K562 (cell line): ENCODE data around the gene AANAT. TPM values are rescaled to one million over a fixed set of nuclear protein-coding genes. Genes with fewer than 3 reads are reported as not detected.

Experiments
- BRD4 ChIP-seq: fragments of 200-600 bp; sonication (generic); IDR thresholded peaks from 2 replicates; pipeline ENCODE4 v1.6.1; 2017; ENCODE audit warnings: inconsistent platforms
- CBX8 ChIP-seq: fragments of 200-600 bp; sonication (generic); IDR thresholded peaks from 2 replicates; pipeline ENCODE4 v1.6.1; 2012; ENCODE audit warnings: borderline replicate concordance, mixed run types, low read depth, mild to moderate bottlenecking, moderate library complexity, mixed read lengths, low read length, control low read depth, inconsistent platforms; ENCODE audit not compliant: poor library complexity, severe bottlenecking; ENCODE audit errors: extremely low read depth
- DDX20 ChIP-seq: fragments of 450-650 bp; IDR thresholded peaks from 2 replicates; pipeline ENCODE4 v1.6.1; 2016; ENCODE audit warnings: missing genetic modification characterization, low read depth, mild to moderate bottlenecking, missing compliant biosample characterization, moderate library complexity
- FUS ChIP-seq: fragments of 200-400 bp; formaldehyde crosslinking; optimal IDR thresholded peaks from 2 replicates; pipeline ENCODE3; 2017; ENCODE audit warnings: low read depth, low read length
- HNRNPH1 ChIP-seq: fragments of 200-400 bp; formaldehyde crosslinking; optimal IDR thresholded peaks from 2 replicates; pipeline ENCODE3; 2017; ENCODE audit warnings: low read depth, mild to moderate bottlenecking, low read length, moderate library complexity
- KHSRP ChIP-seq: fragments of 450-650 bp; IDR thresholded peaks from 2 replicates; pipeline ENCODE4 v1.6.1; 2017
- MTF1 ChIP-seq: fragments of 250-450 bp; sonication (Bioruptor Pico); IDR thresholded peaks from 2 replicates; pipeline ENCODE4 v1.9.0; 2021; ENCODE audit warnings: moderate library complexity, mild to moderate bottlenecking, inconsistent platforms, borderline replicate concordance
- NCOA2 ChIP-seq, 2 experiments: fragments of 450-650 bp; IDR thresholded peaks; 2 replicates each; pipeline ENCODE4 v1.6.1; 2018; ENCODE audit warnings: mild to moderate bottlenecking in 2 of 2, moderate library complexity in 1 of 2; ENCODE audit not compliant: partially characterized antibody in 2 of 2
- NFIX ChIP-seq: fragments of 250-450 bp; sonication (Bioruptor Pico); IDR thresholded peaks from 2 replicates; pipeline ENCODE4 v1.4.0; 2020; ENCODE audit warnings: low read depth, mild to moderate bottlenecking, moderate library complexity
- NFXL1 ChIP-seq: fragments of 450-650 bp; formaldehyde crosslinking; IDR thresholded peaks from 2 replicates; pipeline ENCODE4 v1.4.0; 2021; ENCODE audit warnings: mild to moderate bottlenecking
- RBFOX2 ChIP-seq: fragments of 200-400 bp; formaldehyde crosslinking; IDR thresholded peaks from 2 replicates; pipeline ENCODE4 v1.6.1; 2017; ENCODE audit warnings: low read depth, mild to moderate bottlenecking, low read length, moderate library complexity
- RNF2 ChIP-seq: sonication (generic); IDR thresholded peaks from 2 replicates; pipeline ENCODE4 v1.6.1; 2016
- SMAD3 ChIP-seq: fragments of 450-650 bp; formaldehyde crosslinking; conservative IDR thresholded peaks from 2 replicates; pipeline ENCODE4 v1.4.0; 2020; ENCODE audit warnings: mild to moderate bottlenecking
- SP2 ChIP-seq: IDR thresholded peaks from 2 replicates; pipeline ENCODE4 v1.6.1; 2011; ENCODE audit warnings: mild to moderate bottlenecking, low read depth, low read length, moderate library complexity; ENCODE audit not compliant: poor library complexity, severe bottlenecking; ENCODE audit errors: extremely low read depth
- SRF ChIP-seq, 2 experiments: fragments of 250-450, 450-650 bp in 1 of 2; sonication (Bioruptor Pico) in 1 of 2; sonication (generic) in 1 of 2; formaldehyde crosslinking; IDR thresholded peaks; 2 replicates each; pipeline versions ENCODE4 v1.5.0 to v1.5.1; 2020 to 2022; ENCODE audit warnings: mild to moderate bottlenecking in 1 of 2, missing genetic modification reagents in 1 of 2
- XRCC4 ChIP-seq: IDR thresholded peaks from one replicate; pipeline ENCODE4 v1.6.1; 2011; ENCODE audit not compliant: insufficient read depth, insufficient read length; ENCODE audit errors: extremely low read depth
- ZNF764 ChIP-seq: fragments of 250-450 bp; sonication (Bioruptor Pico); IDR thresholded peaks from 2 replicates; pipeline ENCODE4 v1.4.0; 2020; ENCODE audit warnings: low read depth, mild to moderate bottlenecking, moderate library complexity
- polyA plus RNA-seq, 8 experiments: library from polyadenylated mRNA; depleted of rRNA in 4 of 8; stranded (reverse) in 5 of 8; unstranded in 3 of 8; fragments of >200 nt; fragmentation: Nextera tagmentation in 2 of 8; fragmentation: Illumina TruSeq in 1 of 8; extraction: Ambion mirVana in 2 of 8; extraction: Trizol in 1 of 8; gene quantifications; 2 replicates each; pipeline versions ENCODE4 v1.2.1 to v1.2.3, GENCODE V29; 2011 to 2014; ENCODE audit warnings: inconsistent platforms in 1 of 8, missing spikeins in 1 of 8
- total RNA-seq, 7 experiments: library from RNA; depleted of rRNA in 6 of 7; stranded (reverse); fragments of >200 nt in 6 of 7; fragmentation: Illumina TruSeq in 2 of 7; extraction: Trizol in 2 of 7; gene quantifications; 2 replicates each; pipeline versions ENCODE4 v1.2.1 to v1.2.3, GENCODE V29; 2011 to 2021; ENCODE audit warnings: low replicate concordance in 1 of 7
- TF ChIP-seq, protein P1 (sequence below): fragments of 450-650 bp; IDR thresholded peaks from 2 replicates; pipeline ENCODE4 v1.6.1; 2018; ENCODE audit not compliant: partially characterized antibody
- TF ChIP-seq, protein P2 (sequence below), 2 experiments: fragments of 450-650 bp in 1 of 2; sonication (generic) in 1 of 2; formaldehyde crosslinking in 1 of 2; IDR thresholded peaks in 1 of 2; conservative IDR thresholded peaks in 1 of 2; 2 replicates each; pipeline versions ENCODE4 v1.6.1 to v1.8.1; 2016 to 2023; ENCODE audit warnings: mild to moderate bottlenecking in 2 of 2, moderate library complexity in 2 of 2, inconsistent platforms in 1 of 2, missing genetic modification reagents in 1 of 2
- TF ChIP-seq, protein P3 (sequence below): sonication (generic); formaldehyde crosslinking; IDR thresholded peaks from 2 replicates; pipeline ENCODE4 v1.8.0; 2022; ENCODE audit warnings: missing genetic modification reagents, mild to moderate bottlenecking, borderline replicate concordance
- TF ChIP-seq, protein P4 (sequence below), 2 experiments: fragments of 250-450 bp in 1 of 2; fragments of 450-650 bp in 1 of 2; sonication (Bioruptor Pico) in 1 of 2; IDR thresholded peaks; 2 replicates each; pipeline versions ENCODE4 v1.6.1 to v1.8.0; 2016 to 2021; ENCODE audit warnings: mild to moderate bottlenecking in 2 of 2, moderate library complexity in 2 of 2, missing compliant biosample characterization in 1 of 2, missing genetic modification characterization in 1 of 2

The AANAT gene
- total and polyA plus RNA-seq, 9 of the 15 experiments (the other 6 are each of a cell fraction or from before 2014, with no cell fraction given), result not detected

DNA sequence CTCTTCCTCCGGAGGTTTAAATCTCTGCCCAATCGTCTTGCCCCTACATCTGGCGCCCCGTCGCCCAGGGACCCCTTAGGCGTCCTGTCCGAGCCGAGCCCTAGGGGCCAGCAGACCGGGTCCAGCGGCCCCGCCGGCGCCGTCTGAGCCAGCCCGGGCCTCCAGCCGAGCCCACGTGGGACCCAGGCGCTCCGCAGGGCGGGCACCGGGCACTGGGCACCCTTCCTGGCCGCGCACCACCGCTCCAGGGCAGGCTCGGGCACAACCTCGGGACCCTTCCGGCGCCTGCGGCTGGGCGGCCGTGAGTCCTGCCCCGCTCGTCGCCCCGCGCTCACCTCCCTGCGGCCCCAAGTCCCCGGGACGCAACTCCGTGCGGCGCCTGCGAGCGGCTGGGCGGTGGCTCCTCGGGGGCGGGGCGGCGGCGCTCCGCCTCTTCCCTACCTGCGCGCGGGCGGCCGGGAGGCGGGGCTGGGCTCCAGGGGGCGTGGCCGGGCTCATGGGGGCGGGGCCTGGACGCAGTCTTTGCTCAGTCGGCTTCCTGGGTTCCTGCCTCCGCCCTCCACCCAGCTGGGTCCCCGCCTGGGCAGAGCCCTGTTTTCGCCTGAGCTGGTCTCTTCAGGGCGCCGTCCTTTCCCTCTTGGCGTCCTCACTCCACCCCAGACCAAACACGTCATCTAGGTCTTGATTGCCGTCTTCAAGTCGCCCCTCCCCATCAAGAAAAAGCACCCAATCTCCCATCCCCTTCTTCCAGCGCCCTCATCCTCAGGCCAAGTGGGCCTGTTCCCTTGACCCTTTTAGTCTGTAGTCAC lies 33.8 kb downstream of the AANAT start, which contains the start of gene RHBDF2 (continued):
- TF ChIP-seq, protein P1, sequence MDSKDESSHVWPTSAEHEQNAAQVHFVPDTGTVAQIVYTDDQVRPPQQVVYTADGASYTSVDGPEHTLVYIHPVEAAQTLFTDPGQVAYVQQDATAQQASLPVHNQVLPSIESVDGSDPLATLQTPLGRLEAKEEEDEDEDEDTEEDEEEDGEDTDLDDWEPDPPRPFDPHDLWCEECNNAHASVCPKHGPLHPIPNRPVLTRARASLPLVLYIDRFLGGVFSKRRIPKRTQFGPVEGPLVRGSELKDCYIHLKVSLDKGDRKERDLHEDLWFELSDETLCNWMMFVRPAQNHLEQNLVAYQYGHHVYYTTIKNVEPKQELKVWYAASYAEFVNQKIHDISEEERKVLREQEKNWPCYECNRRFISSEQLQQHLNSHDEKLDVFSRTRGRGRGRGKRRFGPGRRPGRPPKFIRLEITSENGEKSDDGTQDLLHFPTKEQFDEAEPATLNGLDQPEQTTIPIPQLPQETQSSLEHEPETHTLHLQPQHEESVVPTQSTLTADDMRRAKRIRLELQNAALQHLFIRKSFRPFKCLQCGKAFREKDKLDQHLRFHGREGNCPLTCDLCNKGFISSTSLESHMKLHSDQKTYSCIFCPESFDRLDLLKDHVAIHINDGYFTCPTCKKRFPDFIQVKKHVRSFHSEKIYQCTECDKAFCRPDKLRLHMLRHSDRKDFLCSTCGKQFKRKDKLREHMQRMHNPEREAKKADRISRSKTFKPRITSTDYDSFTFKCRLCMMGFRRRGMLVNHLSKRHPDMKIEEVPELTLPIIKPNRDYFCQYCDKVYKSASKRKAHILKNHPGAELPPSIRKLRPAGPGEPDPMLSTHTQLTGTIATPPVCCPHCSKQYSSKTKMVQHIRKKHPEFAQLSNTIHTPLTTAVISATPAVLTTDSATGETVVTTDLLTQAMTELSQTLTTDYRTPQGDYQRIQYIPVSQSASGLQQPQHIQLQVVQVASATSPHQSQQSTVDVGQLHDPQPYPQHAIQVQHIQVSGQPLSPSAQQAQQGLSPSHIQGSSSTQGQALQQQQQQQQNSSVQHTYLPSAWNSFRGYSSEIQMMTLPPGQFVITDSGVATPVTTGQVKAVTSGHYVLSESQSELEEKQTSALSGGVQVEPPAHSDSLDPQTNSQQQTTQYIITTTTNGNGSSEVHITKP, result no peak
- no peak for TF ChIP-seq SP2
- TF ChIP-seq, protein P2, sequence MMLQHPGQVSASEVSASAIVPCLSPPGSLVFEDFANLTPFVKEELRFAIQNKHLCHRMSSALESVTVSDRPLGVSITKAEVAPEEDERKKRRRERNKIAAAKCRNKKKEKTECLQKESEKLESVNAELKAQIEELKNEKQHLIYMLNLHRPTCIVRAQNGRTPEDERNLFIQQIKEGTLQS (IDR thresholded peaks at IDR 0.05), result no peak
- TF ChIP-seq, protein P2 (CRISPR knock-in tag; conservative IDR thresholded peaks at IDR 0.05), result no peak
- TF ChIP-seq XRCC4, result no peak
- no peak for TF ChIP-seq MTF1 (CRISPR knock-in tag)
- TF ChIP-seq HNRNPH1, result no peak
- TF ChIP-seq KHSRP, result no peak
- no peak for TF ChIP-seq NCOA2 (IDR thresholded peaks at IDR 0.05; ENCODE audit: partially characterized antibody in 2 of 2)
- no peak for TF ChIP-seq BRD4
- TF ChIP-seq RBFOX2, result peak; percentile 65
- no peak for TF ChIP-seq RNF2
- TF ChIP-seq, protein P3, sequence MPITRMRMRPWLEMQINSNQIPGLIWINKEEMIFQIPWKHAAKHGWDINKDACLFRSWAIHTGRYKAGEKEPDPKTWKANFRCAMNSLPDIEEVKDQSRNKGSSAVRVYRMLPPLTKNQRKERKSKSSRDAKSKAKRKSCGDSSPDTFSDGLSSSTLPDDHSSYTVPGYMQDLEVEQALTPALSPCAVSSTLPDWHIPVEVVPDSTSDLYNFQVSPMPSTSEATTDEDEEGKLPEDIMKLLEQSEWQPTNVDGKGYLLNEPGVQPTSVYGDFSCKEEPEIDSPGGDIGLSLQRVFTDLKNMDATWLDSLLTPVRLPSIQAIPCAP (CRISPR knock-in tag), result no peak
- TF ChIP-seq FUS, result peak; percentile 53
- TF ChIP-seq ZNF764, result no peak
- no peak for TF ChIP-seq SMAD3
- no peak for TF ChIP-seq NFIX (CRISPR knock-in tag)
- TF ChIP-seq NFXL1 (CRISPR knock-in tag), result no peak
- no peak for TF ChIP-seq DDX20 (tag)
- TF ChIP-seq, protein P4, sequence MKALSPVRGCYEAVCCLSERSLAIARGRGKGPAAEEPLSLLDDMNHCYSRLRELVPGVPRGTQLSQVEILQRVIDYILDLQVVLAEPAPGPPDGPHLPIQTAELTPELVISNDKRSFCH (CRISPR knock-in tag; IDR thresholded peaks at IDR 0.05), result no peak
- TF ChIP-seq, protein P4 (tag; IDR thresholded peaks at IDR 0.05), result peak; percentile 46; the same call in 1 of the 2 replicates
- no peak for TF ChIP-seq CBX8
- TF ChIP-seq SRF (CRISPR knock-in tag; IDR thresholded peaks at IDR 0.05), result no peak
